ENCODE measurements around the gene CADM2. TPM values are rescaled to one million over a fixed set of nuclear protein-coding genes. Genes with fewer than 3 reads are reported as not detected.

Gene CADM2
- total RNA-seq, 1 donor from 2014 or later = 6.8 TPM

DNA sequence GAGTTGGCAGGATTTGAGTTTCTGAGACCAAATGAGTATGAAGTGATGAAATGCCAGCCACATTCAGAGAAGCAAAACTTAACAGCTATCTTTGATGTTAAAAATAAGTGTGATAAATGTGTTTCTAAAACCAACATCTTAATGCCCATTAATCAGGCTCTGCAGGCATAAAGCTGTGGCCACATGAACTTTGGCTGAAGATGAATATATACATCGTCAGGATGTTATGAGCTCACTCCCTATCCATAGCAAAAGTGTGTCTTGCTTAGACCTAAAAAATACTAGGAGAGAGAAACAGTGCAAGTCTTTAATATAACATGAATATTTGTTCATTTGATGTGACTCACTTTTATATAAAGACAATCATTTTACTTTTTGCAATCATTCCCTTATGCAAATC, 218.0 kb downstream of the CADM2 start:
- Histone ChIP-seq H3K4me3 (no peak overlapping the region), H3K9me3 (ENCODE audit: low read depth) (no peaks in the 10 kb centered on the region), H3K27me3 (no peaks in the 10 kb centered on the region), H3F3A (ENCODE audit: low read depth) (no peaks in the 10 kb centered on the region), H2AFZ (replicated peaks) (no peak overlapping the region), H3K79me2 (ENCODE audit: low read depth) (no peaks in the 10 kb centered on the region), H3K4me2 (no peak overlapping the region), H3K4me1 (peaks cover 10% of the 10 kb centered on the region), H3K27ac (no peak overlapping the region), H3K36me3 (no peaks in the 10 kb centered on the region), H3K9ac (no peak overlapping the region), H4K20me1 (ENCODE audit: low read depth) (no peaks in the 10 kb centered on the region)
- Mint-ChIP-seq H3K36me3 (no peaks in the 10 kb centered on the region), H3K4me3 (no peak overlapping the region), H3K4me1 (peaks cover 6% of the 10 kb centered on the region), H3K9me3 (no peaks in the 10 kb centered on the region), H3K27me3 (ENCODE audit: insufficient read depth, low read depth) (no peaks in the 10 kb centered on the region), H3K27ac (no peak overlapping the region)
- DNase-seq (ENCODE audit: low spot score) = no peak
- TF ChIP-seq EZH2 (IDR thresholded peaks at IDR 0.05) (no peak), EZH2phosphoT487 (IDR thresholded peaks at IDR 0.05) (no peak), CTCF (IDR thresholded peaks at IDR 0.05) (no peak)

DNA sequence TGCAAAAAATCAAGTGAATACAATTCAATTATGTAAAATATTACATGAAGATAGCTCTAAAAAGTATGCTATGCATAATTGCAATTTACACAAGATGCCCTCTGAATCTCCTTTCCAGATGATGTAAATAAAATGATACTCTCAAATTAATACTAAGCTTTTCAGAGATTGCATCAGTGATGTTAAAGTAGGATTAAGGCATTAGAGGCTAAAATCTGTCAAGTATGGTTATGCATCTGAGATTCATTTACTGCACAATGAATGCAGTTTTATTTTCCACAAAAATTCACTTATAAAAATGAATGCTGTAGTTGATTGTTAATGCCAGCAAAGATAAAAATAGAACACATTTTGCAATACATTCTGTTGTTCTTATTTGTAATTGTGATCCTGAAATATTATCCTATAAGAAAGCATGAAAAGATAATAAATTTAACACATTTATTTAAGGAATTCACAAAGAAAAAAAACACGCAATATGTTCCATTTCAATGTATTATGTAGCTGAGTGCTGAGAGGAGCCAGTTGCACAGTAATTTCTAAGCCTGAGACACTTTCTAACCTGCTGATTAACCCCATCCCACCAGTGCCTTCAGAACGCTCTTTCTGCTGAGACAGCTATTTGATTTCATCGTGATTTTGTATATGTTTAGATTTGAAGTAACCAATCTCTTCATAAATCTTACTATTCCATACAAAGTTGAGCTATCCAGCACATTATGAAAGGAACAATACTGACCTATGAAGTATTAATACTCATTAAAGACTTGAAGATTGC, 224.4 kb downstream of the CADM2 start:
- DNase-seq (ENCODE audit: low spot score) = no peak
- Mint-ChIP-seq H3K27ac (no peak overlapping the region), H3K4me1 (no peaks in the 10 kb centered on the region)

GRCh38 chr3:85185495-85185894, 226.7 kb downstream of the CADM2 start:
- H3K9me3 Mint-ChIP-seq = no peaks in the 10 kb centered on the region
- H3K36me3 ChIP-seq = no peaks in the 10 kb centered on the region
- no peak overlapping the region for H3K27ac ChIP-seq
- no peak for TF ChIP-seq EZH2 (IDR thresholded peaks at IDR 0.05)
- no peak for TF ChIP-seq CTCF (IDR thresholded peaks at IDR 0.05)
- TF ChIP-seq EZH2phosphoT487 (IDR thresholded peaks at IDR 0.05) = no peak
- no peaks in the 10 kb centered on the region for H3K27me3 Mint-ChIP-seq (ENCODE audit: insufficient read depth, low read depth)
- H3F3A ChIP-seq (ENCODE audit: low read depth) = no peaks in the 10 kb centered on the region
- H3K27ac Mint-ChIP-seq = no peak overlapping the region
- no peaks in the 10 kb centered on the region for H3K4me1 ChIP-seq
- no peak overlapping the region for H3K9ac ChIP-seq
- no peaks in the 10 kb centered on the region for H4K20me1 ChIP-seq (ENCODE audit: low read depth)
- no peak overlapping the region for H3K4me3 Mint-ChIP-seq
- H3K36me3 Mint-ChIP-seq = no peaks in the 10 kb centered on the region
- no peaks in the 10 kb centered on the region for H3K4me1 Mint-ChIP-seq
- no peaks in the 10 kb centered on the region for H3K27me3 ChIP-seq
- no peak overlapping the region for H3K4me2 ChIP-seq
- H3K79me2 ChIP-seq (ENCODE audit: low read depth) = no peaks in the 10 kb centered on the region
- H3K4me3 ChIP-seq = no peak overlapping the region
- H2AFZ ChIP-seq (replicated peaks) = no peak overlapping the region
- no peaks in the 10 kb centered on the region for H3K9me3 ChIP-seq (ENCODE audit: low read depth)
- no peak for DNase-seq (ENCODE audit: low spot score)

More for the DNA sequence above, 224.4 kb downstream of the CADM2 start:
- Histone ChIP-seq H3K27ac (no peak overlapping the region), H3K4me3 (no peak overlapping the region), H3K4me2 (no peak overlapping the region), H3K4me1 (no peaks in the 10 kb centered on the region), H3K27me3 (no peaks in the 10 kb centered on the region), H3K36me3 (no peaks in the 10 kb centered on the region), H3K79me2 (ENCODE audit: low read depth) (no peaks in the 10 kb centered on the region), H2AFZ (replicated peaks) (no peak overlapping the region), H3F3A (ENCODE audit: low read depth) (no peaks in the 10 kb centered on the region), H3K9ac (no peak overlapping the region), H3K9me3 (ENCODE audit: low read depth) (no peaks in the 10 kb centered on the region), H4K20me1 (ENCODE audit: low read depth) (no peaks in the 10 kb centered on the region)
- TF ChIP-seq EZH2phosphoT487 (IDR thresholded peaks at IDR 0.05) = no peak
- TF ChIP-seq CTCF (IDR thresholded peaks at IDR 0.05) = no peak
- TF ChIP-seq EZH2 (IDR thresholded peaks at IDR 0.05) = no peak
- Mint-ChIP-seq H3K36me3 (no peaks in the 10 kb centered on the region), H3K9me3 (no peaks in the 10 kb centered on the region), H3K27me3 (ENCODE audit: insufficient read depth, low read depth) (no peaks in the 10 kb centered on the region), H3K4me3 (no peak overlapping the region)

All from neural progenitor cell (in vitro differentiated cells).